ENCODE measurements around the gene BRD4.

- no peak for TF ChIP-seq CTCF (IDR thresholded peaks at IDR 0.05)
- TF ChIP-seq POLR2A (IDR thresholded peaks at IDR 0.05): no peak
- no peak for TF ChIP-seq EP300 (IDR thresholded peaks at IDR 0.05)
Observed at GRCh38 chr19:15201374-15202023, 130.8 kb downstream of the BRD4 start.

All from upper lobe of left lung (tissue), 4 donors.